ENCODE data around the gene GTF2H3.

- no peak for TF ChIP-seq CTCF (IDR thresholded peaks at IDR 0.05; ENCODE audit: poor library complexity)
- no peak for TF ChIP-seq EZH2phosphoT487 (IDR thresholded peaks at IDR 0.05; ENCODE audit: low read depth, severe bottlenecking, unreplicated experiment)
Observed at GRCh38 chr12:123599721-123600120, 33.9 kb upstream of the GTF2H3 start.
